Activated naive CD8-positive, alpha-beta T cell treated with anti-CD3 and anti-CD28 coated beads, Interleukin-2, amount 50 U/mL, for 16 hours (primary cell): Measurements from ENCODE around the gene QRICH1.
"Not testable (repeated sequence)": the region's sequence is repeated elsewhere in the genome, so short reads cannot be mapped to it uniquely, and the experiment has no call there.

Source experiments
- DNase-seq: peaks from one replicate; pipeline ENCODE4 v3.0.0-alpha.2; 2020; ENCODE audit warnings: low read depth, low spot score

Gene QRICH1

DNA sequence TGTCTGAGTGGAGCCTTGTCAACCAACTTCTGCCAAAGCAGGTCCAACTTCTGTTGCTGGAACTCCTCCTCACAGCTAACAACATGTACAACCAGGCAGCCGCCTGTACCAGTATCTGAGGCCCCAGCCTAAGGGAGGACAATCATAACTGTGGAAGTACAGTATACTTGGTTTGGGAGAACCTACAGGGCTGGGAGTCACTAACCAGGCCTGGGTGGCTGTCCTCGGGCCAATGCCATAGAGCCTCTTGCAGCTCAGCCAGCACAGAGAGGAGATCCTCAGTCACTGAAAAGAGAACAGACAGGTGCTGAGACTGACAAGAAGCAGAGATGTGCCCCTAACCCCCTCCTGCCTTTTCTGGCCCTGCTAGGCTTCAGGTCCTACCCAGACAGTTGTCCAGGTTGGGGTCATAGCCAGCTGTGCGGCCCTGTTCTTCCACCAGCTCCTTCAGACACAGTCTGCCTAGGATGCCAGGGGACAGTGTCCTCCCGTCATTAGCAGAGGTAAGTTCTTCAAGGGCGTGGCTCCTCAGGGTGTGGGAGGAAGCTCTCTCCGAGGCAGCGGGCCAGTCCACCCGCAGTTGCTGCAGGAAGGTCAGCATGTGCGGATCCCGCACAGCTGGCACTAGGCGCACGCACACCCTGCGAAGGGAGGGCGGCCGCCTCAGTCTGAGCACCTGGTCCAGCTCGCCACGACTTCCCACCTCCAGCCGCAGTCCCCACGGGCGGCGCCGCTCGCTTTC is 76.5 kb downstream of the QRICH1 start:
- no peak for DNase-seq

- DNase-seq: no peak
Measured at GRCh38 chr3:49016414-49017228, 77.2 kb downstream of the QRICH1 start.

DNA sequence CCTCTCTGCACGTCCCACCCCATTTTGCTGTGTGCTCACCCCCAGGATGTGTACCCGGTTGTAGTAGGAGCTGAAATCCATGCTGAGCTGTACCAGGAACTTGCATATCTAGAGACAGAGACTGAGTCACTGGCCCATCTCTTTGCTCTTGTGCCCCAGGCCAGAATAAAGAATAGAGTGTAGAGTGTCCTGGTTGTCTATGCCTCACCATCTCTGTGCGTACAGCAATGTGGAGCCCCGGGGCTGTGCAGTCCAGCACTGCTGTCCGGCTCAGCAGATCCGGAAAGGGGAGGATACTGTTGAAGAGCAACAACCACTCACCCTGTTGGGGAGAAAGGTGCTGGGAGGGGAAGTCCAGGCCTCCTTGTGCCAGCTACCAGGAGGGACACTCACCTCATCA is 78.1 kb downstream of the QRICH1 start:
- DNase-seq: no peak

- no peak for DNase-seq
Measured at GRCh38 chr3:49015072-49015471, 78.8 kb downstream of the QRICH1 start.

- no peak for DNase-seq
Measured at GRCh38 chr3:49013738-49014660, 79.9 kb downstream of the QRICH1 start.

GRCh38 chr3:49013113-49013737 is 80.6 kb downstream of the QRICH1 start:
- no peak for DNase-seq

DNA sequence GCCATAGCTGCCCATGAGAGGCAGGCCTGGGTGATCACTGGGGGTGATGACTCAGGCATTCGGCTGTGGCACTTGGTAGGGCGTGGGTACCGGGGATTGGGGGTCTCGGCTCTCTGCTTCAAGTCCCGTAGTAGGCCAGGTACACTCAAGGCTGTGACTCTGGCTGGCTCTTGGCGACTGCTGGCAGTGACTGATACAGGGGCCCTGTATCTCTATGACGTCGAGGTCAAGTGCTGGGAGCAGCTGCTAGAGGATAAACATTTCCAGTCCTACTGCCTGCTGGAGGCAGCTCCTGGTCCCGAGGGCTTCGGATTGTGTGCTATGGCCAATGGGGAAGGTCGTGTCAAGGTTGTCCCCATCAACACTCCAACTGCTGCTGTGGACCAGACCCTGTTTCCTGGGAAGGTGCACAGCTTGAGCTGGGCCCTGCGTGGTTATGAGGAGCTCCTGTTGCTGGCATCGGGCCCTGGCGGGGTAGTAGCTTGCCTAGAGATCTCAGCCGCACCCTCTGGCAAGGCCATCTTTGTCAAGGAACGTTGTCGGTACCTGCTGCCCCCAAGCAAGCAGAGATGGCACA is 81.3 kb downstream of the QRICH1 start:
- DNase-seq: no peak

- DNase-seq: no peak
Measured at GRCh38 chr3:49009396-49009795, 84.5 kb downstream of the QRICH1 start.

GRCh38 chr3:49008627-49009026 is 85.2 kb downstream of the QRICH1 start:
- not testable (repeated sequence) for DNase-seq

DNA sequence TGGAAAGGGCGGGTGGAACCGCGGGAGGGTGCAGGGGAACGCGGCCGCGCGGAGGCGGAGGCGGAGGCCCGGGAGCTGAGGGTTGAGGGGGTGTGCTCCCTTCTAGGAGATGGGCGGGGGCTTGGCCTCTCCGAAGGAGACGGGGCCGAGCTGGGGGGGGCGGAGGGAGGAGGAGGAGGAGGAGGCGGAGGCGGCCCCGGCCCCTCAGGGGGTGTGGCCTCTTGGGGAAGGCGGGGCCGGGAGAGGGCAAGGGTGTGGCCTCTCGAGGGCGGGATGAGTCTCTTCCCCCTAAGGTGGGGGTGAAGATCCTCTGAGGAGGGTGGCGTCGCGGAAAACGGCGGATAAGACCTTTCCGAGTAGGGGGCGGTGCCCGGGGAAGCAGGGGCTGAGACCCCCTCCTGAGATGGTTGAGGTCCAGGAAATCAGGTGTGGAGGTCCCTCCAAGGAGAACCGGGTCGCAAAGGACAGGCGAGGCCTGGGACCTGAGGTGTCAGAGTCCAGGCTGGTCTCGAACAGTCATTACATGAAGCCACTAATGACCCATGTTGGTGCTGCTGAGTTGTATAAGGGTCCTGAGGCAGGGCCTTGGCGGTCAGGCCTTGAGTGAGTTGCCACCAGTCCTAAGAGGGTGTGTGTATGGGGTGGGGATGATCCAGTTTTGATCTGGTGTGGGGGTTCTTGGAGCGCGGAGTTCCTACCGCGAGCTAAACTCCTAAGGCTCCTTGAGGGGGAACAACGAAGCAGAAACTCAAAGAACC is 85.9 kb downstream of the QRICH1 start:
- DNase-seq: peak; percentile 59

DNA sequence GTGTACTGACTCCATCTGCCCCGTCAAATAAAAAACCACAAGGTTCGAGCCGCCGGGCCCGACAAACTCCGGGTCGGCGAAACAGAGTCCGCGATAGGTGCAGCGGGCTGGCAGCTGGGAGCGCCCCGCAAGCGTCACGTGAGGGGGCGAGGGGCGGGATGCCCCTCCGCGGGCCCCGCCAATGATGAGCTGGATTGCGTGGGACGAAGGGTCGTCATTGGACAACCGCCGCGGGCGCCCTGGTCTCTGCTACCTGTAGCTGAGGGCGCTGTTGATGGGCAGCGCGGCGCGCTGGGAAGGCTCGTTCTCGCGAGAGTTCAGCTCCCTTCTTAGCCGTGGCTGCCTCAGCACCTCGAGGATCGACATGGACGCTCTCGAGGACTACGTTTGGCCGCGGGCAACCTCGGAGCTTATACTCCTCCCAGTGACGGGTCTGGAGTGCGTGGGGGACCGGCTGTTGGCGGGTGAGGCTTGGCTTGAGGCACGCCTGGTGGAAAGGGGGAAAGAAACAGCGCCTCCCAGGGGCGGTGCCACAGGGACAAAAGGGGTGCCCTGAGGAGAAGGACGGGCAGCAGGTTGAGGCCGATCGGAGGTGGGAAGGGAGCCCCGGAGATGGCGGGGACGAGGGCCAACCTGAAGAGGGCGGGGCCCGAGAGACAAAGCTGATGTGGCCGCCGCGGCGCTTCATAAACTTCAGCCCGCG is 86.7 kb downstream of the QRICH1 start, which contains the start of gene WDR6:
Gene WDR6 (plus strand): TSS at position 324 of the 703 bp plus-strand sequence. CDS start 41 bp downstream, at position 365.
- DNase-seq: peak; percentile 93

GRCh38 chr3:49006408-49007067 is 87.3 kb downstream of the QRICH1 start:
- no peak for DNase-seq

- no peak for DNase-seq
Measured at GRCh38 chr3:49005998-49006397, 87.9 kb downstream of the QRICH1 start.

- no peak for DNase-seq
Measured at GRCh38 chr3:49005303-49005680, 88.6 kb downstream of the QRICH1 start.

DNA sequence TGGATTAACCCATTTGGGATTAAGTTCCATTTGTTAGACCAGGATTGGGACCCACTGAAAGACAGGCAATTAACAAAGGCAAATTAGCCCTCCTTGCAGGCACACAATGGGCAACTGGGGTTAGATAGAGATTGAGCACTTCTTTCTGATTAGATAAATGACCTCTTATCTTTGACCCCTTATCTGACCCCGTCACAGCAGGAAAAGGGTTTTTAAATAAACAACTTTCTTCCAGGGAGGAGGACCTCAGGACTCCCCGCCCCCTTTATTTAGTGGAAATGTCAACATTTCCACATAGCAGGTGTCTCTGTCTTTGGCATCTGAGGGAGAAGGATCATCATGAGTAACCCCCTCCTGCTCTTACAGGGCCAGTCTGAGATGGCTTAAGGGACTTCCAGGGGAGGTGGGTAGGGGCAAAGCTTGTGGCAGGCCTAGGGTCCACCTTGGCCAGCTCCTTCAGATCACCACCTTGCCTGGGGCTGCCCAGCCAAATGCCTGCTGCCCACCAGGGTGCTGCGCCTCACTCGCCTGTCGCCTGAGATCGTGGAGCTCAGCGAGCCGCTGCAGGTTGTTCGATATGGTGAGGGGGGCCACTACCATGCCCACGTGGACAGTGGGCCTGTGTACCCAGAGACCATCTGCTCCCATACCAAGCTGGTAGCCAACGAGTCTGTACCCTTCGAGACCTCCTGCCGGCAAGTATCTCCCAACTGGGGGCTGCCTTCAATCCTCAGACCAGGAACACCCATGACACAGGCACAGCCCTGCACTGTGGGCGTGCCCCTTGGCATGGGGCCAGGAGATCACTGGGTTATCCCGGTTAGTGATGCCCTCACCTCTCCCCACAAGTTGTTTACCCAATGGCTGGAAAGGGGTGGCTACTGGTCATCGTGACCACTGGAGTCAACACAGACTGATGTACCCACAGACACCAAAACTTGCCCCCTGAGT is 89.2 kb downstream of the QRICH1 start:
- no peak for DNase-seq

- DNase-seq: no peak
Measured at GRCh38 chr3:49001155-49001554, 92.7 kb downstream of the QRICH1 start.

DNA sequence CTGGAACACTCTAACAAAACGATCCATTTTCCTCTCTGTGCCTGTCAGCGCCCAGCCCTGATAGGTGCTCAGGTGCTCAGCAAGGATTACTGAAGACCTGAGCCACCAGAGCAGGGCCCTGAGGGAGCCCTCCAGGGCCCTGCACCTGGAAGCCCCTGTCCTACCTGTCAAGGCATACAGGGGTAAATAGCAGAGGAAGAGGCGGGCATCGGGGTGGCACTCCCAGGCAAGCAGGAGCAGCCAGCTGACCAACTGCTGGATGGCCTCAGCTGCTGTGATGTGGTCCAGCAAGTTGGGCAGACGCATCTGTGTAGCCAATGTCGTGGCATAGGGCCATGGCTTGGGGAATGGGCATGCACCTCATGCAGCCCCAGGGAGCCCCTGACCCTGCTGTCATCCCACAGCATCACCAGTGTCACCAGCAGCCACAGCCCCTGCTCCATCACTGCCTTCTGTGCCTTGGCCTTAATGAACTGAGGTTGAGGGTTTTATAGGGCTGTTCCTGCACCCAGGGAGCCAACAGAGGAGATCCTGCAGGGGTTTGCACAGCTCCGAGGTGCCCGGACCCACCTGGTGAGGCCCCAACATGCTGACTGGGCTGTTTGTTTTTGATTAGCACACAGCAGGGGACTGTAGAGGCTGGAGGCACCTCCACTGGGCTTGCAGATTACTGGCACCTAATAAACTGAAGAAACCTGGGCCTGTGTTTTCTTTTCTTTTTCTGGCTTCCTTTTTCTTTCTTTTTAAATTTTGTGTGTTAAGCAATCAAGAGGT is 94.6 kb downstream of the QRICH1 start:
- no peak for DNase-seq
